Tibial nerve (tissue), 4 donors: ENCODE data around the gene SLC6A6.

Source experiments
- EP300 ChIP-seq, 2 donors: sonication (generic); formaldehyde crosslinking; IDR thresholded peaks; one replicate each; pipeline ENCODE4 v1.6.1; 2017; ENCODE audit warnings: antibody characterized with exemption in 2 of 2, mild to moderate bottlenecking in 1 of 2
- TF ChIP-seq, protein P1 (sequence below), 5 experiments: fragments of 200-600 bp in 3 of 5; fragments of 450-650 bp in 2 of 5; sonication (generic) in 3 of 5; IDR thresholded peaks; one replicate each; pipeline ENCODE4 v1.5.1; 2016 to 2019; ENCODE audit warnings: antibody characterized with exemption in 5 of 5, mild to moderate bottlenecking in 3 of 5, moderate library complexity in 2 of 5

DNA sequence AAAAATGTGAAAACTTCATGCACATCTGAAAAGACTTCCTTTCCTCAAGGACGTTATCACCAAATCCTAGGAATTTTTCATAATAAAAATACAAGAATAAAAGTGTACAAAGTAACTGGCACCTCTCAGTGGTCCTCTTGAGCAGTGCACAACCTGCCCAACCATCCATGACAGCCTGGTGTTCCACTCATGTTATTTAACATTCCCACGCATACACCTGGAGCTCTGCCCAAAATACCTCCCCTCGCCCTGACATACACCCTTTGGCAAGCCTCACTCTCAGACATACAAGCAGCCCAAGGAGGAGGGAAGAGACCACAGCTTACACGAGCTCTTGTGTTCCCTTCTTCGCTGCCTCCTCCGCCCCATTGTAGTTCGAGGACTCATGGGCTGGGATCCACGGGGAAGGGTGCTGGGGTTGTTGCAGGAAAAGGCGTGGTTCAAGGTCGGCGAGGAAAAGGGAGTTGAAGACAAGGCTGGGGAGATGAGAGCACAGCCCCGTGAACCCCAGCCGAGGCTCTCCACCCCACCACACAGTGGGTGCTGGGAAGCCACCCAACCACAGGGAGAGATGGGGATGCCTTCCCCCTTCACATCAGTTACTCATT lies 114.4 kb downstream of the SLC6A6 start:
- TF ChIP-seq EP300 (IDR thresholded peaks at IDR 0.05) = no peak
- TF ChIP-seq, protein P1, sequence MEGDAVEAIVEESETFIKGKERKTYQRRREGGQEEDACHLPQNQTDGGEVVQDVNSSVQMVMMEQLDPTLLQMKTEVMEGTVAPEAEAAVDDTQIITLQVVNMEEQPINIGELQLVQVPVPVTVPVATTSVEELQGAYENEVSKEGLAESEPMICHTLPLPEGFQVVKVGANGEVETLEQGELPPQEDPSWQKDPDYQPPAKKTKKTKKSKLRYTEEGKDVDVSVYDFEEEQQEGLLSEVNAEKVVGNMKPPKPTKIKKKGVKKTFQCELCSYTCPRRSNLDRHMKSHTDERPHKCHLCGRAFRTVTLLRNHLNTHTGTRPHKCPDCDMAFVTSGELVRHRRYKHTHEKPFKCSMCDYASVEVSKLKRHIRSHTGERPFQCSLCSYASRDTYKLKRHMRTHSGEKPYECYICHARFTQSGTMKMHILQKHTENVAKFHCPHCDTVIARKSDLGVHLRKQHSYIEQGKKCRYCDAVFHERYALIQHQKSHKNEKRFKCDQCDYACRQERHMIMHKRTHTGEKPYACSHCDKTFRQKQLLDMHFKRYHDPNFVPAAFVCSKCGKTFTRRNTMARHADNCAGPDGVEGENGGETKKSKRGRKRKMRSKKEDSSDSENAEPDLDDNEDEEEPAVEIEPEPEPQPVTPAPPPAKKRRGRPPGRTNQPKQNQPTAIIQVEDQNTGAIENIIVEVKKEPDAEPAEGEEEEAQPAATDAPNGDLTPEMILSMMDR (IDR thresholded peaks at IDR 0.05) = no peak
